OCI-LY1 (cell line): Measurements from ENCODE around the gene TMEM88.

Experiments
- H2AFZ ChIP-seq: fragments of 200-600 bp; sonication (generic), shearing (Covaris generic); 2 replicates; pipeline ENCODE4 v1.6.0; 2014; ENCODE audit warnings: antibody characterized with exemption, mild to moderate bottlenecking, low read length
- H3F3A ChIP-seq: fragments of 200-600 bp; sonication (generic), shearing (Covaris generic); 2 replicates; pipeline ENCODE4 v1.6.0; 2014; ENCODE audit warnings: mild to moderate bottlenecking, antibody characterized with exemption, low read length, moderate library complexity; ENCODE audit not compliant: insufficient read depth
- H3K27ac ChIP-seq: fragments of 200-600 bp; sonication (generic); 2 replicates; pipeline ENCODE4 v1.5.1; 2014; ENCODE audit warnings: low read length, mixed run types, mild to moderate bottlenecking, low read depth; ENCODE audit not compliant: poor library complexity, severe bottlenecking
- H3K27me3 ChIP-seq: fragments of 200-600 bp; sonication (generic); 2 replicates; pipeline ENCODE4 v1.6.0; 2014; ENCODE audit warnings: antibody characterized with exemption, mild to moderate bottlenecking, low read length, moderate library complexity; ENCODE audit not compliant: insufficient read depth
- H3K36me3 ChIP-seq: fragments of 200-600 bp; sonication (generic); 2 replicates; pipeline ENCODE4 v1.6.1; 2014; ENCODE audit warnings: mild to moderate bottlenecking, antibody characterized with exemption, low read length, moderate library complexity, mixed read lengths; ENCODE audit not compliant: insufficient read depth
- H3K4me1 ChIP-seq: fragments of 200-600 bp; sonication (generic); 2 replicates; pipeline ENCODE4 v1.5.1; 2014; ENCODE audit warnings: mild to moderate bottlenecking, low read length, moderate library complexity; ENCODE audit not compliant: insufficient read depth, severe bottlenecking
- H3K4me2 ChIP-seq: fragments of 200-600 bp; sonication (generic), shearing (Covaris generic); 2 replicates; pipeline ENCODE4 v1.6.1; 2014; ENCODE audit warnings: low read length
- H3K4me3 ChIP-seq: fragments of 200-600 bp; sonication (generic); 2 replicates; pipeline ENCODE4 v1.5.1; 2014; ENCODE audit warnings: low read length, low read depth, mild to moderate bottlenecking, mixed read lengths; ENCODE audit not compliant: poor library complexity, severe bottlenecking
- H3K79me2 ChIP-seq: fragments of 200-600 bp; shearing (Covaris generic); 2 replicates; pipeline ENCODE4 v1.6.1; 2016; ENCODE audit warnings: mixed run types, low read length, mixed read lengths; ENCODE audit not compliant: insufficient read depth
- H3K9ac ChIP-seq: fragments of 200-600 bp; sonication (generic), shearing (Covaris generic); 2 replicates; pipeline ENCODE4 v1.6.1; 2014; ENCODE audit warnings: mild to moderate bottlenecking, low read length, mixed read lengths
- H3K9me2 ChIP-seq: fragments of 200-600 bp; sonication (generic), shearing (Covaris generic); 2 replicates; pipeline ENCODE4 v1.6.1; 2014; ENCODE audit warnings: low read depth, mild to moderate bottlenecking, low read length, mixed read lengths
- H3K9me3 ChIP-seq: fragments of 200-600 bp; shearing (Covaris generic); 2 replicates; pipeline ENCODE4 v1.6.1; 2014; ENCODE audit warnings: low read length, mixed read lengths
- H4K20me1 ChIP-seq: fragments of 200-600 bp; sonication (generic), shearing (Covaris generic); 2 replicates; pipeline ENCODE4 v1.6.0; 2016; ENCODE audit warnings: mild to moderate bottlenecking, low read length; ENCODE audit not compliant: insufficient read depth
- CTCF ChIP-seq: fragments of 200-600 bp; sonication (generic), shearing (Covaris generic); IDR thresholded peaks from 2 replicates; pipeline ENCODE4 v1.5.1; 2017; ENCODE audit warnings: mild to moderate bottlenecking, antibody characterized with exemption, low read length, moderate library complexity, mixed read lengths
- EZH2 ChIP-seq: fragments of 200-600 bp; sonication (generic), shearing (Covaris generic); IDR thresholded peaks from 2 replicates; pipeline ENCODE4 v1.8.0; 2017; ENCODE audit warnings: borderline replicate concordance, mixed run types, mild to moderate bottlenecking, antibody characterized with exemption, low read length, moderate library complexity, mixed read lengths

The TMEM88 gene

GRCh38 chr17:7839876-7840261 is 15.0 kb upstream of the TMEM88 start:
- H3K4me1 ChIP-seq = peaks cover 50% of the 10 kb centered on the region
- H3K36me3 ChIP-seq = no peaks in the 10 kb centered on the region; the same call in 1 of the 2 replicates
- H3K9ac ChIP-seq = peak overlapping the region; percentile 97; the same call in 1 of the 2 replicates
- H3K4me2 ChIP-seq = peak overlapping the region; percentile 95
- no peaks in the 10 kb centered on the region for H3K27me3 ChIP-seq
- no peak for TF ChIP-seq EZH2
- no peak for TF ChIP-seq CTCF
- peaks cover 10% of the 10 kb centered on the region; the same call in 1 of the 2 replicates for H3F3A ChIP-seq
- H3K4me3 ChIP-seq = peak overlapping the region; percentile 88
- H4K20me1 ChIP-seq = no peaks in the 10 kb centered on the region
- peak overlapping the region; percentile 97 for H3K27ac ChIP-seq
- no peaks in the 10 kb centered on the region for H3K9me3 ChIP-seq
- H2AFZ ChIP-seq = no peak overlapping the region
- H3K9me2 ChIP-seq = no peaks in the 10 kb centered on the region
- no peaks in the 10 kb centered on the region for H3K79me2 ChIP-seq

GRCh38 chr17:7840441-7840840 is 14.4 kb upstream of the TMEM88 start:
- Histone ChIP-seq H3F3A (peaks cover 10% of the 10 kb centered on the region; the same call in 1 of the 2 replicates), H3K9ac (peak overlapping the region; percentile 97; the same call in 1 of the 2 replicates), H3K79me2 (no peaks in the 10 kb centered on the region), H3K9me2 (no peaks in the 10 kb centered on the region), H4K20me1 (no peaks in the 10 kb centered on the region), H3K9me3 (no peaks in the 10 kb centered on the region), H3K27ac (peak overlapping the region; percentile 97), H3K27me3 (no peaks in the 10 kb centered on the region), H3K4me2 (peak overlapping the region; percentile 95), H3K36me3 (peaks cover 5% of the 10 kb centered on the region; the same call in 1 of the 2 replicates), H3K4me3 (peak overlapping the region; percentile 88), H3K4me1 (peaks cover 56% of the 10 kb centered on the region), H2AFZ (no peak overlapping the region)
- TF ChIP-seq CTCF (no peak), EZH2 (no peak)

- H3K4me2 ChIP-seq = peak overlapping the region; percentile 95
- H3K9me2 ChIP-seq = no peaks in the 10 kb centered on the region
- no peaks in the 10 kb centered on the region for H3K27me3 ChIP-seq
- no peaks in the 10 kb centered on the region for H3K79me2 ChIP-seq
- no peaks in the 10 kb centered on the region for H3K9me3 ChIP-seq
- peak overlapping the region; percentile 97 for H3K9ac ChIP-seq
- H3K27ac ChIP-seq = peak overlapping the region; percentile 97
- H3K4me3 ChIP-seq = peak overlapping the region; percentile 88
- H2AFZ ChIP-seq = no peak overlapping the region
- TF ChIP-seq CTCF (no peak), EZH2 (no peak)
- H3F3A ChIP-seq = peaks cover 10% of the 10 kb centered on the region; the same call in 1 of the 2 replicates
- peaks cover 58% of the 10 kb centered on the region for H3K4me1 ChIP-seq
- H3K36me3 ChIP-seq = peaks cover 8% of the 10 kb centered on the region; the same call in 1 of the 2 replicates
- H4K20me1 ChIP-seq = no peaks in the 10 kb centered on the region
Measured at GRCh38 chr17:7840875-7841274, 14.0 kb upstream of the TMEM88 start.
